DMS53 treated with DMSO at 0.1 percent for 48 hours (cell line): ENCODE data around the gene EEF1AKMT1.
"Not testable (repeated sequence)": the region's sequence is repeated elsewhere in the genome, so short reads cannot be mapped to it uniquely, and the experiment has no call there.

Source experiments
- DNase-seq: peaks from one replicate; lab custom pipeline; 2025; ENCODE audit not compliant: unreplicated experiment; lab: John Stamatoyannopoulos, UW

EEF1AKMT1 gene

GRCh38 chr13:20779405-20779804 is 5.6 kb upstream of the EEF1AKMT1 start:
- DNase-seq = no peak

- no peak for DNase-seq
Observed at GRCh38 chr13:20778311-20778710, 4.5 kb upstream of the EEF1AKMT1 start.

- no peak for DNase-seq
Observed at GRCh38 chr13:20776751-20777150, 3.0 kb upstream of the EEF1AKMT1 start.

- DNase-seq = no peak
Observed at GRCh38 chr13:20775961-20776360, 2.2 kb upstream of the EEF1AKMT1 start.

GRCh38 chr13:20774746-20775145 is 985 bp upstream of the EEF1AKMT1 start:
- DNase-seq = no peak

GRCh38 chr13:20772401-20773131 is 1.2 kb downstream of the EEF1AKMT1 start:
- DNase-seq = no peak

GRCh38 chr13:20769834-20770233 is 3.9 kb downstream of the EEF1AKMT1 start:
- no peak for DNase-seq

GRCh38 chr13:20769091-20769490 is 4.7 kb downstream of the EEF1AKMT1 start:
- DNase-seq = peak; percentile 8

GRCh38 chr13:20767309-20767943 is 6.3 kb downstream of the EEF1AKMT1 start:
- no peak for DNase-seq

- DNase-seq = no peak
Observed at GRCh38 chr13:20760872-20761271, 12.9 kb downstream of the EEF1AKMT1 start.

- no peak for DNase-seq
Observed at GRCh38 chr13:20754009-20754408, 19.8 kb downstream of the EEF1AKMT1 start.

- no peak for DNase-seq
Observed at GRCh38 chr13:20749377-20749776, 24.4 kb downstream of the EEF1AKMT1 start.

GRCh38 chr13:20743830-20744404 is 29.8 kb downstream of the EEF1AKMT1 start:
- DNase-seq = not testable (repeated sequence)

- DNase-seq = no peak
Observed at GRCh38 chr13:20740021-20740420, 33.7 kb downstream of the EEF1AKMT1 start.

GRCh38 chr13:20738616-20739015 is 35.1 kb downstream of the EEF1AKMT1 start:
- no peak for DNase-seq

GRCh38 chr13:20729633-20730585 is 43.9 kb downstream of the EEF1AKMT1 start:
- no peak for DNase-seq

- DNase-seq = no peak
Observed at GRCh38 chr13:20728579-20729311, 45.0 kb downstream of the EEF1AKMT1 start.

GRCh38 chr13:20727856-20728255 is 45.9 kb downstream of the EEF1AKMT1 start:
- no peak for DNase-seq

- no peak for DNase-seq
Observed at GRCh38 chr13:20721454-20722357, 52.1 kb downstream of the EEF1AKMT1 start.
